ENCODE results near the gene MAP2K7. TPM values are rescaled to one million over a fixed set of nuclear protein-coding genes. Genes with fewer than 3 reads are reported as not detected.

Gene MAP2K7
- total RNA-seq, 2 experiments from 2014 or later, result 36.8 to 37.0 TPM

- POLR2A ChIA-PET, result no interaction called here
- CTCF ChIA-PET, result interaction anchor here (1.0 kb wide), 1 partner anchor 26 kb away, joined by 3 read pairs; no protein-coding TSS in a partner anchor
- no peak for DNase-seq
- H3K36me3 Mint-ChIP-seq (ENCODE audit: low read depth), result no peaks in the 10 kb centered on the region
- no peak for TF ChIP-seq CTCF (IDR thresholded peaks at IDR 0.05)
- intact Hi-C loops (cut with micrococcal nuclease), result no loop called here
- no peak for ATAC-seq
- H3K4me3 Mint-ChIP-seq, result no peak overlapping the region
- no peak overlapping the region for H3K27ac Mint-ChIP-seq
- H3K4me1 Mint-ChIP-seq (ENCODE audit: low read depth), result peaks cover 6% of the 10 kb centered on the region
- no peaks in the 10 kb centered on the region for H3K9me3 Mint-ChIP-seq
- peaks cover 6% of the 10 kb centered on the region for H3K27me3 Mint-ChIP-seq
These were observed 8.9 kb upstream of the MAP2K7 start for GRCh38 chr19:7894612-7895309.

GRCh38 chr19:7895565-7895964 lies 8.1 kb upstream of the MAP2K7 start:
- TF ChIP-seq CTCF (IDR thresholded peaks at IDR 0.05), result no peak
- Mint-ChIP-seq H3K4me1 (ENCODE audit: low read depth) (peaks cover 6% of the 10 kb centered on the region), H3K9me3 (no peaks in the 10 kb centered on the region), H3K27me3 (peaks cover 3% of the 10 kb centered on the region), H3K4me3 (no peak overlapping the region), H3K36me3 (ENCODE audit: low read depth) (no peaks in the 10 kb centered on the region), H3K27ac (no peak overlapping the region)
- CTCF ChIA-PET, result no interaction called here
- ATAC-seq (no peak), DNase-seq (no peak)
- intact Hi-C loops (cut with micrococcal nuclease), result no loop called here
- POLR2A ChIA-PET, result no interaction called here

- ChIA-PET POLR2A (no interaction called here), CTCF (interaction anchor here (0.9 to 1.2 kb wide), 2 partner anchors 28 to 46 kb away, joined by 3 to 5 read pairs; partner anchors contain the start of gene TIMM44)
- Mint-ChIP-seq H3K4me3 (no peak overlapping the region), H3K36me3 (ENCODE audit: low read depth) (no peaks in the 10 kb centered on the region), H3K4me1 (ENCODE audit: low read depth) (peaks cover 6% of the 10 kb centered on the region), H3K9me3 (no peaks in the 10 kb centered on the region), H3K27ac (no peak overlapping the region), H3K27me3 (no peaks in the 10 kb centered on the region)
- intact Hi-C loops (cut with micrococcal nuclease), result no loop called here
- DNase-seq, result no peak
- TF ChIP-seq CTCF (IDR thresholded peaks at IDR 0.05), result no peak
- ATAC-seq, result no peak
These were observed 6.4 kb upstream of the MAP2K7 start for GRCh38 chr19:7897292-7897691.

- ChIA-PET POLR2A (interaction anchor here (0.6 to 2.2 kb wide), 2 partner anchors 37 to 1505 kb away, joined by 4 to 6 read pairs; no protein-coding TSS in a partner anchor), CTCF (interaction anchor here (1.2 to 1.3 kb wide), 3 partner anchors 22 to 46 kb away, joined by 3 to 6 read pairs (median 4); no protein-coding TSS in a partner anchor)
- ATAC-seq, result no peak
- no peak overlapping the region for H3K27ac Mint-ChIP-seq
- DNase-seq, result no peak
- H3K36me3 Mint-ChIP-seq (ENCODE audit: low read depth), result no peaks in the 10 kb centered on the region
- H3K9me3 Mint-ChIP-seq, result no peaks in the 10 kb centered on the region
- TF ChIP-seq CTCF (IDR thresholded peaks at IDR 0.05), result no peak
- peaks cover 7% of the 10 kb centered on the region for H3K4me1 Mint-ChIP-seq (ENCODE audit: low read depth)
- intact Hi-C loops (cut with micrococcal nuclease), result no loop called here
- H3K27me3 Mint-ChIP-seq, result no peaks in the 10 kb centered on the region
- H3K4me3 Mint-ChIP-seq, result no peak overlapping the region
These were observed 4.7 kb upstream of the MAP2K7 start for GRCh38 chr19:7898967-7899366.

GRCh38 chr19:7899751-7900378 lies 3.8 kb upstream of the MAP2K7 start:
- Mint-ChIP-seq H3K27ac (no peak overlapping the region), H3K4me1 (ENCODE audit: low read depth) (peaks cover 7% of the 10 kb centered on the region), H3K36me3 (ENCODE audit: low read depth) (peaks cover 6% of the 10 kb centered on the region), H3K4me3 (no peak overlapping the region), H3K9me3 (no peaks in the 10 kb centered on the region), H3K27me3 (no peaks in the 10 kb centered on the region)
- POLR2A ChIA-PET, result interaction anchor here (1.8 to 2.2 kb wide), 2 partner anchors 12 to 38 kb away, joined by 5 to 6 read pairs; partner anchors contain the start of gene LRRC8E
- intact Hi-C loops (cut with micrococcal nuclease), result no loop called here
- no peak for TF ChIP-seq CTCF (IDR thresholded peaks at IDR 0.05)
- ATAC-seq (no peak), DNase-seq (no peak)
- CTCF ChIA-PET, result interaction anchor here (1.2 to 2.0 kb wide), 4 partner anchors 21 to 219 kb away, joined by 3 to 6 read pairs (median 4); partner anchors contain the start of gene TRAPPC5
